DMS53 treated with DMSO at 0.1 percent for 48 hours (cell line): Measurements from ENCODE around the gene ANAPC10.

Experiments
- DNase-seq: peaks from one replicate; lab custom pipeline; 2025; ENCODE audit not compliant: unreplicated experiment; lab: John Stamatoyannopoulos, UW

The ANAPC10 gene

GRCh38 chr4:145075742-145076468 is 22.1 kb downstream of the ANAPC10 start:
- no peak for DNase-seq

GRCh38 chr4:145071560-145071959 is 26.4 kb downstream of the ANAPC10 start:
- DNase-seq = no peak

GRCh38 chr4:145069361-145069760 is 28.6 kb downstream of the ANAPC10 start:
- DNase-seq = no peak

- peak; percentile 1 for DNase-seq
These were observed 31.9 kb downstream of the ANAPC10 start for GRCh38 chr4:145066063-145066501.

- DNase-seq = peak; percentile 45
These were observed 36.6 kb downstream of the ANAPC10 start for GRCh38 chr4:145061318-145061920.

GRCh38 chr4:145058256-145058655 is 39.7 kb downstream of the ANAPC10 start:
- no peak for DNase-seq

GRCh38 chr4:145056325-145057130 is 41.5 kb downstream of the ANAPC10 start:
- DNase-seq = no peak

- no peak for DNase-seq
These were observed 42.3 kb downstream of the ANAPC10 start for GRCh38 chr4:145055533-145056257.

GRCh38 chr4:145049241-145049640 is 48.8 kb downstream of the ANAPC10 start:
- DNase-seq = no peak

- no peak for DNase-seq
These were observed 49.2 kb downstream of the ANAPC10 start for GRCh38 chr4:145048817-145049216.

GRCh38 chr4:145047151-145047550 is 50.8 kb downstream of the ANAPC10 start:
- DNase-seq = no peak

GRCh38 chr4:145045180-145045579 is 52.8 kb downstream of the ANAPC10 start:
- no peak for DNase-seq

- no peak for DNase-seq
These were observed 53.7 kb downstream of the ANAPC10 start for GRCh38 chr4:145044341-145044740.

- DNase-seq = no peak
These were observed 54.7 kb downstream of the ANAPC10 start for GRCh38 chr4:145043306-145043705.

- no peak for DNase-seq
These were observed 55.3 kb downstream of the ANAPC10 start for GRCh38 chr4:145042601-145043285.

- no peak for DNase-seq
These were observed 56.6 kb downstream of the ANAPC10 start for GRCh38 chr4:145041378-145041777.

- DNase-seq = no peak
These were observed 62.4 kb downstream of the ANAPC10 start for GRCh38 chr4:145035494-145036136.

GRCh38 chr4:145034727-145035211 is 63.2 kb downstream of the ANAPC10 start:
- no peak for DNase-seq

- DNase-seq = no peak
These were observed 78.7 kb downstream of the ANAPC10 start for GRCh38 chr4:145019346-145019745.

GRCh38 chr4:145014365-145014764 is 83.6 kb downstream of the ANAPC10 start:
- no peak for DNase-seq
